ENCODE data around the gene COL11A2.

GRCh38 chr6:33190504-33191107 lies 1.7 kb downstream of the COL11A2 start:
- TF ChIP-seq YY1 (IDR thresholded peaks at IDR 0.05; ENCODE audit: insufficient read depth, insufficient replicate concordance, low read depth, low read length) = no peak
- no peak for TF ChIP-seq EP300 (IDR thresholded peaks at IDR 0.05; ENCODE audit: low read depth in 2 of 2, low read length in 2 of 2)
- no peak for TF ChIP-seq EP300 (CRISPR knock-in tag; IDR thresholded peaks at IDR 0.05; ENCODE audit: borderline replicate concordance)
- 0 out of 2 replicates have a peak, but pooled peaks have one; percentile 29 for TF ChIP-seq GABPB1 (CRISPR knock-in tag; IDR thresholded peaks at IDR 0.05)
- no peak for TF ChIP-seq ZBTB43 (CRISPR knock-in tag; conservative IDR thresholded peaks at IDR 0.05)
- TF ChIP-seq POLR2A (IDR thresholded peaks at IDR 0.05; ENCODE audit: insufficient read depth in 1 of 2, low read depth in 2 of 2, low read length in 2 of 2) = no peak
- TF ChIP-seq PHB2 (IDR thresholded peaks at IDR 0.05; ENCODE audit: partially characterized antibody) = no peak
- no peak for TF ChIP-seq ZNF557 (CRISPR knock-in tag; IDR thresholded peaks at IDR 0.05)
- no peak for TF ChIP-seq DMAP1 (CRISPR knock-in tag; IDR thresholded peaks at IDR 0.05)
- 0 out of 2 replicates have a peak, but pooled peaks have one; percentile 75 for TF ChIP-seq ZNF672 (CRISPR knock-in tag; IDR thresholded peaks at IDR 0.05)
- TF ChIP-seq, protein P1, sequence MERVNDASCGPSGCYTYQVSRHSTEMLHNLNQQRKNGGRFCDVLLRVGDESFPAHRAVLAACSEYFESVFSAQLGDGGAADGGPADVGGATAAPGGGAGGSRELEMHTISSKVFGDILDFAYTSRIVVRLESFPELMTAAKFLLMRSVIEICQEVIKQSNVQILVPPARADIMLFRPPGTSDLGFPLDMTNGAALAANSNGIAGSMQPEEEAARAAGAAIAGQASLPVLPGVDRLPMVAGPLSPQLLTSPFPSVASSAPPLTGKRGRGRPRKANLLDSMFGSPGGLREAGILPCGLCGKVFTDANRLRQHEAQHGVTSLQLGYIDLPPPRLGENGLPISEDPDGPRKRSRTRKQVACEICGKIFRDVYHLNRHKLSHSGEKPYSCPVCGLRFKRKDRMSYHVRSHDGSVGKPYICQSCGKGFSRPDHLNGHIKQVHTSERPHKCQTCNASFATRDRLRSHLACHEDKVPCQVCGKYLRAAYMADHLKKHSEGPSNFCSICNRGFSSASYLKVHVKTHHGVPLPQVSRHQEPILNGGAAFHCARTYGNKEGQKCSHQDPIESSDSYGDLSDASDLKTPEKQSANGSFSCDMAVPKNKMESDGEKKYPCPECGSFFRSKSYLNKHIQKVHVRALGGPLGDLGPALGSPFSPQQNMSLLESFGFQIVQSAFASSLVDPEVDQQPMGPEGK (CRISPR knock-in tag; IDR thresholded peaks at IDR 0.05) = peak; percentile 91
